ENCODE data around the gene BZW1. TPM values are rescaled to one million over a fixed set of nuclear protein-coding genes. Genes with fewer than 3 reads are reported as not detected.
A peak's percentile ranks its signal among the peaks of the same experiment; 100 is the strongest.

The BZW1 gene
- total RNA-seq (261 TPM), polyA plus RNA-seq (100 to 1,000 TPM; 181 to 253 (median 221) TPM)

DNA sequence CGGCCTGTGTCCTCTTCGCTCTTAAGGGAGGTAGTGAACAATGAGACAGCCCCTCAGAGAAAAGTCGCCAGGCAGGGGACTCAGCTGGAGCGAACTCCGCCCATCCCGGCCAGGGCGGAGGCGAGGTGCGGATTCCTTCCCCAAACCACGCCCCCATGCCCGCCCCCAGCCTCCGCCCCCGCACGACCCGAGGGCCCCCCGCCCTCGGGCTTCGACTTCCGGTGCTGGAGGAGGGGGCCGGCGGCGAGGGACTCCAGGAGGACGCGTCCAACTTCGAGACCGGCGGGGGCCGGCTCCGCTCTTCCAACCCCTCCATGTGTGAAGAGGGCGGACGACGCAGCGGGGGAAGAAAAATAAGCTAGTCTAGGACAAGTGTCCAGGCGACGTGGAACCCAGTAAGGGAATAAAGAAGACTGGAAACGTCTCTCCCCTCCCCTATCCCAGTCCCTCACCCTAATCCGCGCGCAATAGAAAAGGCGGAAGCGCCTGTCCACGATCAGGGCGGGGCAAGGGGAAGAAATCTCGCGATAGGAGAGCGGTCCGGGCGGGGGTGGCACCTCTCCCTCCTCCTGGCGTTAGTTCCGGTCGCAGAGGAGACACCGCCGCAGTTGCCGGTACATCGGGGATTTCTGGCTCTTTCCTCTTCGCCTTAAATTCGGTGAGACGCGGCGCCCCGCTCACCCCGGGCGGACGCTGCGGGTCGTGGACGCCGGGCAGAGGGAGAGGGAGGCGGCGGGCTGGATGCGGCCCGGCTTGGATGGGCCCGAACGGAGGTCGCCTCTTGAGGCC, at the start of gene BZW1:
TSS of gene BZW1 (plus strand) at position 578 of the 789 bp plus-strand sequence. CDS start 1,308 bp downstream, outside the sequence.
- Histone ChIP-seq H3K27ac (ENCODE audit: insufficient read depth, low read length, poor library complexity, severe bottlenecking) (peak within 1 kb of the TSS; percentile 98), H3K27me3 (ENCODE audit: control insufficient read depth, insufficient read depth, low read length) (no peaks in the 10 kb centered on the region), H3K4me3 (ENCODE audit: low read depth, low read length) (peak within 1 kb of the TSS; percentile 82), H3K36me3 (ENCODE audit: control insufficient read depth, insufficient read depth, low read length) (peaks cover 34% of the 10 kb centered on the region), H3K9me3 (ENCODE audit: control insufficient read depth in 2 of 2, low read length in 2 of 2) (no peaks in the 10 kb centered on the region), H3K4me1 (ENCODE audit: control insufficient read depth, insufficient read depth, low read length, poor library complexity, severe bottlenecking) (peaks cover 35% of the 10 kb centered on the region)
- H3K36me3 Mint-ChIP-seq = peaks cover 20% of the 10 kb centered on the region
- peak within 1 kb of the TSS; percentile 96 to 100 (median 99) for H3K27ac Mint-ChIP-seq
- ATAC-seq (ENCODE audit: low read depth in 2 of 2) (peak; percentile 86 to 87), DNase-seq (peak; percentile 96 to 99 (median 97))
- H3K4me3 Mint-ChIP-seq = peak within 1 kb of the TSS; percentile 88 to 100 (median 99)
- H3K9me3 Mint-ChIP-seq = no peaks in the 10 kb centered on the region
- H3K27me3 Mint-ChIP-seq = peaks cover 5% of the 10 kb centered on the region
- peaks cover 12 to 55% (median 40%) of the 10 kb centered on the region in 4 donors for H3K4me1 Mint-ChIP-seq

DNA sequence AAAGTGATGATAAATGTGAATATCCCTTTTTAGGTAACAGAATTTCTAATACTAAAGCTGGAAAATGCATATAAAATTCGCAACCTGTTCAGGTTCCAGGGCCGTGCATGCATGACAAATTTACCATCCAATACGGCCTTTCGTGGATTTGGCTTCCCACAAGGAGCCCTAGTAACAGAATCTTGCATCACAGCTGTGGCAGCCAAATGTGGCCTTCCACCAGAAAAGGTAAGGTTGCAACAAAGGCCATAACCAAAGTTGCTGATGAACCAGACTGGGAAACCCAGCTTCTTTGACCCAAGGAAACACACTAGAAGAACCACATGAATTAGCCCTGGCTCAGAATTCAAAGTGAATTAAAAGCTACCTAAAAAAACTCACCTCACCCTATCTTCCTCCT, 49.6 kb upstream of the BZW1 start:
- no peak overlapping the region for H3K4me3 ChIP-seq (ENCODE audit: low read depth, low read length)
- H3K36me3 ChIP-seq (ENCODE audit: control insufficient read depth, insufficient read depth, low read length) = no peaks in the 10 kb centered on the region
- H3K4me3 Mint-ChIP-seq = no peak overlapping the region
- H3K27me3 Mint-ChIP-seq = peaks cover 14% of the 10 kb centered on the region
- H3K9me3 ChIP-seq (ENCODE audit: control insufficient read depth in 2 of 2, low read length in 2 of 2) = no peaks in the 10 kb centered on the region
- no peak for DNase-seq
- ATAC-seq (ENCODE audit: low read depth in 2 of 2) = no peak
- no peaks in the 10 kb centered on the region for H3K4me1 ChIP-seq (ENCODE audit: control insufficient read depth, insufficient read depth, low read length, poor library complexity, severe bottlenecking)
- H3K27me3 ChIP-seq (ENCODE audit: control insufficient read depth, insufficient read depth, low read length) = peaks cover 4% of the 10 kb centered on the region
- no peaks in the 10 kb centered on the region for H3K36me3 Mint-ChIP-seq
- H3K27ac Mint-ChIP-seq = no peak overlapping the region
- H3K4me1 Mint-ChIP-seq = peaks cover 0 to 3% (median 0%) of the 10 kb centered on the region in 4 donors
- H3K27ac ChIP-seq (ENCODE audit: insufficient read depth, low read length, poor library complexity, severe bottlenecking) = no peak overlapping the region
- H3K9me3 Mint-ChIP-seq = no peaks in the 10 kb centered on the region

GRCh38 chr2:200763422-200763821, 48.3 kb upstream of the BZW1 start:
- no peak overlapping the region for H3K27ac Mint-ChIP-seq
- no peak overlapping the region for H3K27ac ChIP-seq (ENCODE audit: insufficient read depth, low read length, poor library complexity, severe bottlenecking)
- peaks cover 14% of the 10 kb centered on the region for H3K27me3 Mint-ChIP-seq

DNA sequence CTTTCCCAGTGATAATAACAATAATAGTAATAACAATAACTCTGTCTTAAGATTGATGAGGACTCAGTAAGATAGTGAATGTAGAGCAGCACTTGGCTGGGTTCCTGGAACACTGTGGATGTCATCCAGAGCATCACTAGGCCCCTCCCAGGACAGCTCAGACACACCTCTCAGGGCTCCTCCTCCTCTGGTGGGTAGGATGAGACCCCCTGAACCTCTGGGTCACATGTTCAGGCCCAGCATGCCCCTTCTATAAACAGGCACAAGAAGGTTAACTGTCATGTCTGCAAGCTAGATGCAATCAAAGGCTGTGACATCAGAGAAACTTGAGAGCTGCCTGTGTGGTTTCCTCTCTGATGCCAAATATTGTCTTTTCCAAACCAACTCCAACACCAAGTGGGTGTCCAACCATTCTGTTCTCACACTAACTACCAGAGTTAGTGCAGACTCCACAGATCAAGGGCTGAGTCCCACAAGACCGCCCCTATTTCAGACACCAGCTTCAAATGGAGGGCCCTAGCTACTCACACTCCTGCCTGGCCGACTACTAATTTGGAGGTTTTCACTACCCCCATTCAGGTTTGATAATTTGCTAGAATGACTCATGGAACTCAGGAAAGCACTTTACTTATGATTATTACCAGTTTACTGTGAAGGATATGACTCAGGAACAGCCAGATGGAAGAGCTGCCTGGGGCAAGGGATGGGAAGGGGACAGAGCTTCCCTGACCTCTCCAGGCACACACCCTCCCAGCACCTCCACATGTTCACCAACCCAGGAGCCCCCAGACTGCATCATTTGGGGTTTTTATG, 46.4 kb upstream of the BZW1 start:
- ATAC-seq (ENCODE audit: low read depth in 2 of 2) = no peak
- Histone ChIP-seq H3K36me3 (ENCODE audit: control insufficient read depth, insufficient read depth, low read length) (no peaks in the 10 kb centered on the region), H3K4me1 (ENCODE audit: control insufficient read depth, insufficient read depth, low read length, poor library complexity, severe bottlenecking) (no peaks in the 10 kb centered on the region), H3K4me3 (ENCODE audit: low read depth, low read length) (no peak overlapping the region), H3K27ac (ENCODE audit: insufficient read depth, low read length, poor library complexity, severe bottlenecking) (no peak overlapping the region), H3K9me3 (ENCODE audit: control insufficient read depth in 2 of 2, low read length in 2 of 2) (no peaks in the 10 kb centered on the region), H3K27me3 (ENCODE audit: control insufficient read depth, insufficient read depth, low read length) (no peaks in the 10 kb centered on the region)
- peaks cover 0 to 3% (median 0%) of the 10 kb centered on the region in 4 donors for H3K4me1 Mint-ChIP-seq
- H3K27ac Mint-ChIP-seq = peak overlapping the region in 1 of 3 donors; percentile 0
- no peaks in the 10 kb centered on the region for H3K9me3 Mint-ChIP-seq
- H3K36me3 Mint-ChIP-seq = no peaks in the 10 kb centered on the region
- H3K27me3 Mint-ChIP-seq = peaks cover 12% of the 10 kb centered on the region
- peak in 1 of 3 donors; percentile 4 for DNase-seq
- no peak overlapping the region for H3K4me3 Mint-ChIP-seq

More at GRCh38 chr2:200763422-200763821, 48.3 kb upstream of the BZW1 start:
- Mint-ChIP-seq H3K4me1 (peaks cover 0 to 3% (median 0%) of the 10 kb centered on the region in 4 donors), H3K4me3 (no peak overlapping the region), H3K36me3 (no peaks in the 10 kb centered on the region), H3K9me3 (no peaks in the 10 kb centered on the region)
- no peak for DNase-seq
- Histone ChIP-seq H3K4me3 (ENCODE audit: low read depth, low read length) (no peak overlapping the region), H3K4me1 (ENCODE audit: control insufficient read depth, insufficient read depth, low read length, poor library complexity, severe bottlenecking) (no peaks in the 10 kb centered on the region), H3K27me3 (ENCODE audit: control insufficient read depth, insufficient read depth, low read length) (no peaks in the 10 kb centered on the region), H3K36me3 (ENCODE audit: control insufficient read depth, insufficient read depth, low read length) (no peaks in the 10 kb centered on the region), H3K9me3 (ENCODE audit: control insufficient read depth in 2 of 2, low read length in 2 of 2) (no peaks in the 10 kb centered on the region)
- ATAC-seq (ENCODE audit: low read depth in 2 of 2) = no peak

GRCh38 chr2:200765995-200766660, 45.6 kb upstream of the BZW1 start:
- peaks cover 4% of the 10 kb centered on the region for H3K27me3 ChIP-seq (ENCODE audit: control insufficient read depth, insufficient read depth, low read length)
- H3K9me3 ChIP-seq (ENCODE audit: control insufficient read depth in 2 of 2, low read length in 2 of 2) = no peaks in the 10 kb centered on the region
- no peaks in the 10 kb centered on the region for H3K36me3 ChIP-seq (ENCODE audit: control insufficient read depth, insufficient read depth, low read length)
- H3K27ac ChIP-seq (ENCODE audit: insufficient read depth, low read length, poor library complexity, severe bottlenecking) = no peak overlapping the region
- Mint-ChIP-seq H3K36me3 (no peaks in the 10 kb centered on the region), H3K4me1 (peaks cover 0 to 3% (median 0%) of the 10 kb centered on the region in 4 donors), H3K9me3 (no peaks in the 10 kb centered on the region), H3K27ac (no peak overlapping the region), H3K27me3 (peaks cover 12% of the 10 kb centered on the region), H3K4me3 (no peak overlapping the region)
- no peak overlapping the region for H3K4me3 ChIP-seq (ENCODE audit: low read depth, low read length)
- H3K4me1 ChIP-seq (ENCODE audit: control insufficient read depth, insufficient read depth, low read length, poor library complexity, severe bottlenecking) = no peaks in the 10 kb centered on the region
- DNase-seq = no peak
- no peak for ATAC-seq (ENCODE audit: low read depth in 2 of 2)

DNA sequence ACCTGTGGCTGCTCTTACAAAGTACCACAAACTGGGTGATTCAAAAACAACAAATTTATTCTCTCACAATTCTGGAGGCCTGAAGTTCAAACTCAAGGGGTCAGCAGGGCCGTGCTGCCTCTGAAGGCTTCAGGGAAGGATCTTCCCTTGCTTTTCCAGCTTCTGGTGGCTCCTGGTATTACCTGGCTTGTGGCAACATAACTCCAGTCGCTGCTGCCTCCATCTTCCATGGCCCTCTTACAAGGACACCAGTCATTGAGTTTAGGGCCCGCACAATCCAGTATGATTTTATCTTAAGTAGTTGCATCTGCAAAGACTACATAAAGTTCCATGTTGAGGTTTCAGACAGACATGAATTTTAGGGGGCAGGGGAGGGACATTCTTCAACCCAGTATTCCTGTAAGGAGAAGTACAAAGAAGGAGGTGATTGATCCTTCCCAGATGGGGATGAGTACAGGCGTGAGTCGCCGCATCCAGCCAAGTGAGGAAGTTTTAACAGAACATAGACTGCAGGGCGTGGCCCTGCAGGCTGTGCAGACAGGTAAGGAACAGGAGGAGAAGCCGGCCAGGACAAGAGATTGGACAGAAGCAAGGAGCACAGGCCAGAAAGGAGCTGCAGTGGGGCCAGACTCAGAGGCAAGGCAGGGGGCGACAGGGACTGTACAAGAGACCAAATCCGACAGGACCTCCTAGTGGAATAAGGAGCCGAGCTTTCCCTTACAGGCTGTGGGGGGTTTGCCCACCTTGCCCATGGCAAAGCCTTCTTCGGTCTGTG, 44.4 kb upstream of the BZW1 start:
- Mint-ChIP-seq H3K9me3 (peaks cover 0 to under 1% (median 0%) of the 10 kb centered on the region in 7 donors), H3K27ac (no peak overlapping the region), H3K27me3 (peaks cover 16% of the 10 kb centered on the region), H3K4me3 (no peak overlapping the region), H3K36me3 (no peaks in the 10 kb centered on the region), H3K4me1 (peaks cover 0 to 3% (median 0%) of the 10 kb centered on the region in 4 donors)
- Histone ChIP-seq H3K36me3 (ENCODE audit: control insufficient read depth, insufficient read depth, low read length) (no peaks in the 10 kb centered on the region), H3K4me3 (ENCODE audit: low read depth, low read length) (no peak overlapping the region), H3K27ac (ENCODE audit: insufficient read depth, low read length, poor library complexity, severe bottlenecking) (no peak overlapping the region), H3K27me3 (ENCODE audit: control insufficient read depth, insufficient read depth, low read length) (peaks cover 6% of the 10 kb centered on the region), H3K9me3 (ENCODE audit: control insufficient read depth in 2 of 2, low read length in 2 of 2) (no peaks in the 10 kb centered on the region), H3K4me1 (ENCODE audit: control insufficient read depth, insufficient read depth, low read length, poor library complexity, severe bottlenecking) (no peaks in the 10 kb centered on the region)
- ATAC-seq (ENCODE audit: low read depth in 2 of 2) (no peak), DNase-seq (no peak)

DNA sequence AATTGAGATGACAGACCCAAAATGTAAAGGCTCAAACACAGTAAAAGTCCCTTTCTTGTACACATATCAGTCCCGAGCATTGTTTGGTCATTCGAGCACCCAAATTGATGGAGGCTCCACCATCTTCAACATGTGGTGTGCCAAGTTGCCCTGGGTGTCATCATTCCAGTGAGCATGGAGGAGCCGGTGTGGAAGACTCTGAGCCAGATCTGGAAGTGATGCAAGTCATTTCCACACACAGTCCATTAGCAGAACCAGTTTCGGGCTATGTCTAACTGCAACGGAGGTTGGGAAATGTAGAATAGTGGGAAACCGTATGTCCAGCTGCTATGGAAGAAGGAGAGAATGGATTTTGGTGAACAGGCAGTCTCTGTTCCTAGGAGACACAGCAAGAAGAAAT, 40.9 kb upstream of the BZW1 start:
- ATAC-seq (ENCODE audit: low read depth in 2 of 2) (no peak), DNase-seq (no peak)
- Mint-ChIP-seq H3K4me1 (no peaks in the 10 kb centered on the region), H3K36me3 (no peaks in the 10 kb centered on the region), H3K4me3 (no peak overlapping the region), H3K27me3 (peaks cover 18% of the 10 kb centered on the region), H3K9me3 (peaks cover 0 to 10% (median 1%) of the 10 kb centered on the region in 7 donors), H3K27ac (no peak overlapping the region)
- Histone ChIP-seq H3K36me3 (ENCODE audit: control insufficient read depth, insufficient read depth, low read length) (no peaks in the 10 kb centered on the region), H3K27me3 (ENCODE audit: control insufficient read depth, insufficient read depth, low read length) (peaks cover 15% of the 10 kb centered on the region), H3K4me3 (ENCODE audit: low read depth, low read length) (no peak overlapping the region), H3K4me1 (ENCODE audit: control insufficient read depth, insufficient read depth, low read length, poor library complexity, severe bottlenecking) (no peaks in the 10 kb centered on the region), H3K27ac (ENCODE audit: insufficient read depth, low read length, poor library complexity, severe bottlenecking) (no peak overlapping the region), H3K9me3 (ENCODE audit: control insufficient read depth in 2 of 2, low read length in 2 of 2) (peaks cover 6% of the 10 kb centered on the region in 2 experiments)

Measured in CD4-positive, CD25-positive, alpha-beta regulatory T cell (primary cell).